ENCODE data around the gene RPL35.

DNA sequence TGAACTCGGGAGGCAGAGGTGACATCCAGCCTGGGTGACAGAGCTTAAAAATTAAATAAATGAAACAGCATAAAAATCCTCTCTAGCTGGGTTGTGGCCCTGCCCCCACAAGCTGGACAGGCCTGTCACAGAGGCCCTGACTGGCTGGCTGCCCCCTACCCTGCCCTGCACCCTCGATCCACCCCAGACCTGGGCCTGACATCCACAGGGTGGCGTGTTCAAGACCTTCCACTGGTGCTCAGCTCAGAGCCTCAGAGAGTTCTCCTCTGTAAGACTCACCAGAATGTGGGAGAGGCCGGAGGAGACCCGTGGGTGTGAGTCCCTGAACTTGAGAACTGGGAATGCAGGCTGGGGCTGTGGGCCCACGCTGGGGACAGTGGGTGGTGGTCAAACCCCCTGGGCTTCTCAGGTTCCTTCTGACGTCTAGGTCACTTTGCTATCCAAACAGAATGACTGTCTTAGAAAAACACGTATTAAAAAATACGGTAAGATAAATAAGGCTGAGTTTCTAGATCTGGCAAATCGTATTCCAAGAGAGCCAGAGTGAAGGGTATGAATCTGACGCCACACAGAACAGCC is 18.2 kb downstream of the RPL35 start:
- TF ChIP-seq, protein P1, sequence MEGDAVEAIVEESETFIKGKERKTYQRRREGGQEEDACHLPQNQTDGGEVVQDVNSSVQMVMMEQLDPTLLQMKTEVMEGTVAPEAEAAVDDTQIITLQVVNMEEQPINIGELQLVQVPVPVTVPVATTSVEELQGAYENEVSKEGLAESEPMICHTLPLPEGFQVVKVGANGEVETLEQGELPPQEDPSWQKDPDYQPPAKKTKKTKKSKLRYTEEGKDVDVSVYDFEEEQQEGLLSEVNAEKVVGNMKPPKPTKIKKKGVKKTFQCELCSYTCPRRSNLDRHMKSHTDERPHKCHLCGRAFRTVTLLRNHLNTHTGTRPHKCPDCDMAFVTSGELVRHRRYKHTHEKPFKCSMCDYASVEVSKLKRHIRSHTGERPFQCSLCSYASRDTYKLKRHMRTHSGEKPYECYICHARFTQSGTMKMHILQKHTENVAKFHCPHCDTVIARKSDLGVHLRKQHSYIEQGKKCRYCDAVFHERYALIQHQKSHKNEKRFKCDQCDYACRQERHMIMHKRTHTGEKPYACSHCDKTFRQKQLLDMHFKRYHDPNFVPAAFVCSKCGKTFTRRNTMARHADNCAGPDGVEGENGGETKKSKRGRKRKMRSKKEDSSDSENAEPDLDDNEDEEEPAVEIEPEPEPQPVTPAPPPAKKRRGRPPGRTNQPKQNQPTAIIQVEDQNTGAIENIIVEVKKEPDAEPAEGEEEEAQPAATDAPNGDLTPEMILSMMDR (IDR thresholded peaks at IDR 0.05), result no peak
- peak in 1 of 2 donors; percentile 24 for TF ChIP-seq POLR2A (IDR thresholded peaks at IDR 0.05)
